Neural cell (in vitro differentiated cells): ENCODE measurements around the gene HSPB7. TPM values are rescaled to one million over a fixed set of nuclear protein-coding genes. Genes with fewer than 3 reads are reported as not detected.

Experiments
- H2AFZ ChIP-seq: fragments of 200-600, 300-800 bp; sonication (generic), shearing (Covaris generic); 2 replicates; pipeline ENCODE4 v1.6.0; 2014; ENCODE audit warnings: low read depth, mild to moderate bottlenecking, antibody characterized with exemption, low read length, moderate library complexity
- H3F3A ChIP-seq: fragments of 200-600 bp; shearing (Covaris generic); 2 replicates; pipeline ENCODE4 v1.6.1; 2016; ENCODE audit warnings: mild to moderate bottlenecking, moderate library complexity, mixed read lengths, antibody characterized with exemption, low read length; ENCODE audit not compliant: insufficient read depth, poor library complexity, severe bottlenecking
- H3K27ac ChIP-seq: fragments of 200-600, 300-800 bp; sonication (generic), shearing (Covaris generic); 2 replicates; pipeline ENCODE4 v1.5.1; 2014; ENCODE audit warnings: mild to moderate bottlenecking, low read length, moderate library complexity
- H3K27me3 ChIP-seq: fragments of 300-800, 200-600 bp; sonication (generic), shearing (Covaris generic); 2 replicates; pipeline ENCODE4 v1.6.0; 2014; ENCODE audit warnings: mild to moderate bottlenecking, low read depth, low read length, moderate library complexity; ENCODE audit not compliant: insufficient read depth
- H3K36me3 ChIP-seq: fragments of 300-800, 200-600 bp; sonication (generic), shearing (Covaris generic); 2 replicates; pipeline ENCODE4 v1.5.1; 2014; ENCODE audit warnings: mild to moderate bottlenecking, antibody characterized with exemption, low read length, moderate library complexity; ENCODE audit not compliant: insufficient read depth
- H3K4me2 ChIP-seq: fragments of 300-800, 200-600 bp; sonication (generic), shearing (Covaris generic); 2 replicates; pipeline ENCODE4 v1.6.0; 2014; ENCODE audit warnings: mild to moderate bottlenecking, low read length
- H3K4me3 ChIP-seq: fragments of 300-800, 200-600 bp; sonication (generic), shearing (Covaris generic); 2 replicates; pipeline ENCODE4 v1.5.1; 2014; ENCODE audit warnings: mild to moderate bottlenecking, low read length, moderate library complexity
- H3K79me2 ChIP-seq: fragments of 200-600 bp; shearing (Covaris generic); replicated peaks from 2 replicates; pipeline ENCODE4 v1.6.0; 2014; ENCODE audit warnings: mild to moderate bottlenecking, low read length, moderate library complexity; ENCODE audit not compliant: insufficient read depth
- H3K9ac ChIP-seq: fragments of 300-800, 200-600 bp; sonication (generic), shearing (Covaris generic); 2 replicates; pipeline ENCODE4 v1.6.1; 2016; ENCODE audit warnings: mild to moderate bottlenecking, low read length, mixed read lengths
- H3K9me2 ChIP-seq: fragments of 200-600 bp; shearing (Covaris generic); 2 replicates; pipeline ENCODE4 v1.6.1; 2016; ENCODE audit warnings: mild to moderate bottlenecking, low read length, mixed read lengths; ENCODE audit not compliant: insufficient read depth
- H3K9me3 ChIP-seq: fragments of 200-600, 300-800 bp; sonication (generic), shearing (Covaris generic); 2 replicates; pipeline ENCODE4 v1.6.1; 2016; ENCODE audit warnings: mild to moderate bottlenecking, mixed run types, low read length, moderate library complexity, mixed read lengths
- H4K20me1 ChIP-seq: fragments of 200-600 bp; shearing (Covaris generic); 2 replicates; pipeline ENCODE4 v1.6.1; 2016; ENCODE audit warnings: mild to moderate bottlenecking, mixed run types; ENCODE audit not compliant: insufficient read depth
- CTCF ChIP-seq: fragments of 450-650 bp; IDR thresholded peaks from 2 replicates; pipeline ENCODE4 v1.5.1; 2014; ENCODE audit warnings: antibody characterized with exemption, mild to moderate bottlenecking, moderate library complexity; ENCODE audit not compliant: poor library complexity, severe bottlenecking
- EP300 ChIP-seq: fragments of 450-650 bp; conservative IDR thresholded peaks from 2 replicates; pipeline ENCODE4 v1.6.1; 2014; ENCODE audit warnings: antibody characterized with exemption, mild to moderate bottlenecking, moderate library complexity; ENCODE audit not compliant: poor library complexity, severe bottlenecking
- EZH2 ChIP-seq: fragments of 200-600, 300-800 bp; shearing (Covaris generic), sonication (generic); IDR thresholded peaks from 2 replicates; pipeline ENCODE4 v1.6.1; 2014; ENCODE audit warnings: antibody characterized with exemption, low read length, borderline replicate concordance, mild to moderate bottlenecking; ENCODE audit not compliant: insufficient read depth, poor library complexity, severe bottlenecking
- MXI1 ChIP-seq: fragments of 450-650 bp; conservative IDR thresholded peaks from 2 replicates; pipeline ENCODE4 v1.6.1; 2014; ENCODE audit warnings: antibody characterized with exemption, mild to moderate bottlenecking; ENCODE audit not compliant: poor library complexity, severe bottlenecking
- POLR2AphosphoS5 ChIP-seq: IDR thresholded peaks from 2 replicates; pipeline ENCODE4 v1.6.1; 2012
- RAD21 ChIP-seq: fragments of 450-650 bp; conservative IDR thresholded peaks from 2 replicates; pipeline ENCODE4 v1.6.1; 2014; ENCODE audit warnings: antibody characterized with exemption, mild to moderate bottlenecking, moderate library complexity
- SMC3 ChIP-seq: fragments of 450-650 bp; conservative IDR thresholded peaks from 2 replicates; pipeline ENCODE4 v1.6.1; 2014; ENCODE audit warnings: antibody characterized with exemption, mild to moderate bottlenecking, moderate library complexity; ENCODE audit not compliant: poor library complexity
- TAF1 ChIP-seq: IDR thresholded peaks from 2 replicates; pipeline ENCODE4 v1.6.1; 2012; ENCODE audit warnings: low read depth
- polyA plus RNA-seq: library from polyadenylated mRNA; depleted of rRNA; stranded (reverse); fragments of >200 nt; gene quantifications from 2 replicates; pipeline ENCODE4 v1.2.3, GENCODE V29; 2014
- TF ChIP-seq, protein P1 (sequence below): IDR thresholded peaks from 2 replicates; pipeline ENCODE4 v1.6.1; 2012; ENCODE audit warnings: borderline replicate concordance

The HSPB7 gene
- polyA plus RNA-seq, 1 donor from 2014 or later, result not detected

DNA sequence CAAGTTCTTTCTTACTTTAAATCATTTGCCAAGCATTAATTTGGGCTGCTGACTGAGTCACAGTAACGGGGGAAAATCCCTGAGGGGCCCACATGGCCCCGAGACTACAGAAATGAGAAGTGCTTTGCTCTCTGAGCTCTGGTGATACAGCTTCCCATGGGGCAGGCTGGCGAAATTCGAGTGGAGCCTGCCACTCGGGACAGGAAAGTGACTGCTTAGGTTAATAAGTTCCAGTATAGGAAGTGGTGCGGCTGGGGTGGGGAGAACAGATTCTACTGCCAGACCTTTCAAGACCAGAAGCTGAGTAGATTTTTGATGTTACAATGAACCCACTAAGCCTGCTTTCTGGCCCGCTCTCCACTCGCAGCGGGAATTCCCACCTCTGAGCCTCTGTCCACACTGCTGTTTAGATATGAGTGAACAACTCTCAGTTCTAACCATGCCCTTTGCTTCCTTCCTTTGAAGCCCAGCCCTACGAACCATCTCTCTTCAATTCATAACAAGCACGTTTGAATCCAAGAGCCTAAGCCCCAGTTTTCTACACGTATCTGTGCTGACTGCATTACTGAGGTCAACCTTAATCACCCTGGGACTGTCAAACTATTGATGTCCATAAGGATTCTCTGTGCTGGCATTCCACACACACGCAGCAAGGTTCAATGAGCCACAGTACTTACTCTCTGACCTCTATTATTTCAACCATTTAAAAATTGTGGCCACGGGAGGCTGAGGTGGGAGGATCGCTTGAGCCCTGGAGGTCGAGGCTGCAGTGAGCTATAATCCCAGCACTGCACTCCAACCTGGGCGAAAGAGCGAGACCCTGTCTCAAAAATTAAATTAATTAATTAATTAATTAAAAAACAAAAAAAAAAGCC, 51.5 kb downstream of the HSPB7 start:
- Histone ChIP-seq H3K79me2 (peaks cover 28% of the 10 kb centered on the region), H3K27me3 (no peaks in the 10 kb centered on the region), H3K9me2 (no peaks in the 10 kb centered on the region), H3K36me3 (peaks cover 11% of the 10 kb centered on the region), H3K4me2 (no peak overlapping the region), H3K9ac (no peak overlapping the region), H3K9me3 (peaks cover 4% of the 10 kb centered on the region), H3K27ac (no peak overlapping the region), H4K20me1 (peaks cover 3% of the 10 kb centered on the region), H3F3A (no peaks in the 10 kb centered on the region), H3K4me3 (no peak overlapping the region), H2AFZ (no peak overlapping the region)
- no peak for TF ChIP-seq CTCF
- TF ChIP-seq SMC3, result no peak
- TF ChIP-seq TAF1, result no peak
- no peak for TF ChIP-seq EZH2
- no peak for TF ChIP-seq POLR2AphosphoS5
- TF ChIP-seq, protein P1, sequence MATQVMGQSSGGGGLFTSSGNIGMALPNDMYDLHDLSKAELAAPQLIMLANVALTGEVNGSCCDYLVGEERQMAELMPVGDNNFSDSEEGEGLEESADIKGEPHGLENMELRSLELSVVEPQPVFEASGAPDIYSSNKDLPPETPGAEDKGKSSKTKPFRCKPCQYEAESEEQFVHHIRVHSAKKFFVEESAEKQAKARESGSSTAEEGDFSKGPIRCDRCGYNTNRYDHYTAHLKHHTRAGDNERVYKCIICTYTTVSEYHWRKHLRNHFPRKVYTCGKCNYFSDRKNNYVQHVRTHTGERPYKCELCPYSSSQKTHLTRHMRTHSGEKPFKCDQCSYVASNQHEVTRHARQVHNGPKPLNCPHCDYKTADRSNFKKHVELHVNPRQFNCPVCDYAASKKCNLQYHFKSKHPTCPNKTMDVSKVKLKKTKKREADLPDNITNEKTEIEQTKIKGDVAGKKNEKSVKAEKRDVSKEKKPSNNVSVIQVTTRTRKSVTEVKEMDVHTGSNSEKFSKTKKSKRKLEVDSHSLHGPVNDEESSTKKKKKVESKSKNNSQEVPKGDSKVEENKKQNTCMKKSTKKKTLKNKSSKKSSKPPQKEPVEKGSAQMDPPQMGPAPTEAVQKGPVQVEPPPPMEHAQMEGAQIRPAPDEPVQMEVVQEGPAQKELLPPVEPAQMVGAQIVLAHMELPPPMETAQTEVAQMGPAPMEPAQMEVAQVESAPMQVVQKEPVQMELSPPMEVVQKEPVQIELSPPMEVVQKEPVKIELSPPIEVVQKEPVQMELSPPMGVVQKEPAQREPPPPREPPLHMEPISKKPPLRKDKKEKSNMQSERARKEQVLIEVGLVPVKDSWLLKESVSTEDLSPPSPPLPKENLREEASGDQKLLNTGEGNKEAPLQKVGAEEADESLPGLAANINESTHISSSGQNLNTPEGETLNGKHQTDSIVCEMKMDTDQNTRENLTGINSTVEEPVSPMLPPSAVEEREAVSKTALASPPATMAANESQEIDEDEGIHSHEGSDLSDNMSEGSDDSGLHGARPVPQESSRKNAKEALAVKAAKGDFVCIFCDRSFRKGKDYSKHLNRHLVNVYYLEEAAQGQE, result no peak
- no peak for TF ChIP-seq EP300
- no peak for TF ChIP-seq RAD21
- no peak for TF ChIP-seq MXI1

- Histone ChIP-seq H4K20me1 (peaks cover 3% of the 10 kb centered on the region), H3K79me2 (peaks cover 31% of the 10 kb centered on the region), H3K9me3 (peaks cover 4% of the 10 kb centered on the region), H3K9me2 (no peaks in the 10 kb centered on the region), H3K4me3 (no peak overlapping the region), H3K4me2 (no peak overlapping the region), H3K27ac (no peak overlapping the region), H3K36me3 (peaks cover 11% of the 10 kb centered on the region), H3F3A (no peaks in the 10 kb centered on the region), H2AFZ (no peak overlapping the region), H3K27me3 (no peaks in the 10 kb centered on the region), H3K9ac (no peak overlapping the region)
- TF ChIP-seq MXI1 (no peak), EZH2 (no peak), CTCF (no peak), EP300 (no peak), RAD21 (no peak), SMC3 (no peak)
- TF ChIP-seq, protein P1, result no peak
These were observed 52.5 kb downstream of the HSPB7 start for GRCh38 chr1:15965228-15965767.
